HEK293 (cell line): Measurements from ENCODE around the gene HPD.
A peak's percentile ranks its signal among the peaks of the same experiment; 100 is the strongest.

Source experiments
- CTCF ChIA-PET: fragments of 350-600 bp; formaldehyde crosslinking; extraction: SDS; loops from one replicate; lab custom pipeline; 2021; ENCODE audit warnings: antibody characterized with exemption; lab: Yijun Ruan, JAX
- POLR2A ChIA-PET: fragments of 300-600 bp; formaldehyde crosslinking; extraction: SDS; loops from one replicate; lab custom pipeline; 2020; ENCODE audit warnings: antibody characterized with exemption, inconsistent platforms; lab: Yijun Ruan, JAX
- H3K27ac ChIP-seq: fragments of 200-500 bp; sonication (Bioruptor generic); 2 replicates; pipeline ENCODE4 v1.5.1; 2014; ENCODE audit warnings: low read depth, low read length, control low read depth, inconsistent platforms; ENCODE audit errors: extremely low read depth
- H3K36me3 ChIP-seq, 2 experiments: fragments of 200-500 bp in 1 of 2; sonication (Bioruptor generic) in 1 of 2; 1 replicate in 1 of 2; 2 replicates in 1 of 2; pipeline ENCODE4 v1.5.1; 2014 to 2017; ENCODE audit warnings: inconsistent platforms in 2 of 2, low read length in 2 of 2; ENCODE audit not compliant: control insufficient read depth in 2 of 2, insufficient read depth in 1 of 2
- H3K4me1 ChIP-seq: fragments of 200-500 bp; sonication (Bioruptor generic); 2 replicates; pipeline ENCODE4 v1.5.1; 2014; ENCODE audit warnings: mild to moderate bottlenecking, low read length, inconsistent platforms; ENCODE audit not compliant: control insufficient read depth, insufficient read depth
- H3K4me3 ChIP-seq: 2 replicates; pipeline ENCODE4 v1.5.1; 2011; ENCODE audit warnings: low read depth, mild to moderate bottlenecking, control low read depth, low read length, moderate library complexity
- H3K9me3 ChIP-seq: fragments of 200-500 bp; sonication (Bioruptor generic); 2 replicates; pipeline ENCODE4 v1.5.1; 2014; ENCODE audit warnings: low read depth, low read length, inconsistent platforms; ENCODE audit not compliant: control insufficient read depth, insufficient read depth
- KLF9 ChIP-seq: fragments of 450-650 bp; formaldehyde crosslinking; IDR thresholded peaks from 2 replicates; pipeline ENCODE4 v1.5.1; 2016; ENCODE audit warnings: missing biosample characterization, missing genetic modification characterization, low read depth
- PATZ1 ChIP-seq: fragments of 450-650 bp; formaldehyde crosslinking; IDR thresholded peaks from 2 replicates; pipeline ENCODE4 v1.5.1; 2016; ENCODE audit warnings: missing biosample characterization, missing genetic modification characterization
- PRDM1 ChIP-seq: fragments of 450-650 bp; formaldehyde crosslinking; IDR thresholded peaks from 2 replicates; pipeline ENCODE4; 2016; ENCODE audit warnings: missing biosample characterization, missing genetic modification characterization
- RBAK ChIP-seq: fragments of 450-650 bp; formaldehyde crosslinking; IDR thresholded peaks from 2 replicates; pipeline ENCODE4 v1.5.1; 2016; ENCODE audit warnings: missing biosample characterization, missing genetic modification characterization
- ZBTB21 ChIP-seq: fragments of 450-650 bp; formaldehyde crosslinking; IDR thresholded peaks from 2 replicates; pipeline ENCODE4 v1.5.1; 2017; ENCODE audit warnings: missing biosample characterization, missing genetic modification characterization
- ZNF221 ChIP-seq: fragments of 450-650 bp; formaldehyde crosslinking; IDR thresholded peaks from 2 replicates; pipeline ENCODE4 v1.5.1; 2017; ENCODE audit warnings: missing biosample characterization, missing genetic modification characterization, borderline replicate concordance
- ZNF274 ChIP-seq, 2 experiments: fragments of 200-500 bp in 1 of 2; fragments of 450-650 bp in 1 of 2; sonication (Bioruptor generic) in 1 of 2; formaldehyde crosslinking in 1 of 2; IDR thresholded peaks; 2 replicates each; pipeline versions ENCODE4 v1.5.1 to v1.6.1; 2014 to 2016; ENCODE audit warnings: borderline replicate concordance in 1 of 2, inconsistent platforms in 1 of 2, low read length in 1 of 2, missing biosample characterization in 1 of 2, missing genetic modification characterization in 1 of 2
- ZNF366 ChIP-seq: fragments of 450-650 bp; formaldehyde crosslinking; conservative IDR thresholded peaks from 2 replicates; pipeline ENCODE4 v1.5.1; 2016; ENCODE audit warnings: missing biosample characterization, missing genetic modification characterization
- ZNF473 ChIP-seq: fragments of 450-650 bp; formaldehyde crosslinking; IDR thresholded peaks from 2 replicates; pipeline ENCODE4 v1.5.1; 2017; ENCODE audit warnings: missing biosample characterization, missing genetic modification characterization
- ZNF596 ChIP-seq: fragments of 450-650 bp; IDR thresholded peaks from 2 replicates; pipeline ENCODE4 v1.5.0; 2018; ENCODE audit warnings: missing biosample characterization, mild to moderate bottlenecking, missing genetic modification characterization, moderate library complexity
- ZNF830 ChIP-seq: fragments of 450-650 bp; IDR thresholded peaks from 2 replicates; pipeline ENCODE4 v1.5.0; 2018; ENCODE audit warnings: missing biosample characterization, missing genetic modification characterization, low read depth, mild to moderate bottlenecking, moderate library complexity
- TF ChIP-seq, protein P1 (sequence below): fragments of 450-650 bp; formaldehyde crosslinking; optimal IDR thresholded peaks from 2 replicates; pipeline ENCODE3; 2016; ENCODE audit warnings: missing biosample characterization, mild to moderate bottlenecking, missing genetic modification characterization
- TF ChIP-seq, protein P2 (sequence below): fragments of 450-650 bp; IDR thresholded peaks from 2 replicates; pipeline ENCODE4 v1.5.1; 2018; ENCODE audit warnings: missing biosample characterization, missing genetic modification characterization
- TF ChIP-seq, protein P3 (sequence below): fragments of 450-650 bp; formaldehyde crosslinking; IDR thresholded peaks from 2 replicates; pipeline ENCODE4 v1.5.1; 2017; ENCODE audit warnings: missing biosample characterization, missing genetic modification characterization

The HPD gene

DNA sequence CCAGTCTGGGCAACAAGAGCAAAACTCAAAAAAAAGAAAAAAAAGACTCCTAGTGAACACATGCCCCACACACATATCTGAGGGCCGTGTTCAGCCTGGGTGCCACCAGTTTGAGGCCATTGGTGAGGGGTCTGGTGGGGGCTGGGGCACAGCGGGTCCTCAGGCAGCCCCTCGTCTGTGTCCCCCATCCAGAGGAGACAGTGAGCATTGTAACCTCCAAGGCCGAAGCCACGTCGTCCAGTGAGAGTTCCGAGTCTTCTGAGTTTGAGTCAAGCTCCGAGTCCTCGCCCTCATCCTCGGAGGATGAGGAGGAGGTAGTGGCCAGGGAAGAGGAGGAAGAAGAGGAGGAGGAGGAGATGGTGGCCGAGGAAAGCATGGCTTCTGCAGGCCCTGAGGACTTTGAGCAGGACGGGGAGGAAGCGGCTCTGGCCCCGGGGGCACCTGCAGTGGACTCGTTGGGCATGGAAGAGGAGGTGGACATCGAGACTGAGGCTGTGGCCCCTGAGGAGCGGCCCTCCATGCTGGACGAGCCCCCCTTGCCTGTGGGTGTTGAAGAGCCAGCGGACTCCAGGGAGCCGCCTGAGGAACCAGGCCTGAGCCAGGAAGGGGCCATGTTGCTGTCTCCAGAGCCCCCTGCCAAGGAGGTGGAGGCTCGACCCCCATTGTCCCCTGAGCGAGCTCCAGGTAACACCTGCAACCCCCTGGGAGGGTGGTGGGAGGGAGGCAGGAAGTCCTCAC is 39.3 kb downstream of the HPD start:
- POLR2A ChIA-PET, result no interaction called here
- no peaks in the 10 kb centered on the region for H3K9me3 ChIP-seq

GRCh38 chr12:121817648-121818043 is 41.0 kb downstream of the HPD start:
- no peak overlapping the region for H3K4me3 ChIP-seq
- no peaks in the 10 kb centered on the region for H3K9me3 ChIP-seq
- no peak for TF ChIP-seq ZNF274 (IDR thresholded peaks at IDR 0.05; ENCODE audit: low read length)
- no peak for TF ChIP-seq ZNF274 (tag by site-specific recombination; IDR thresholded peaks at IDR 0.05; ENCODE audit: borderline replicate concordance)
- no peak for TF ChIP-seq ZNF596 (tag by site-specific recombination)
- no peak for TF ChIP-seq PATZ1 (tag by site-specific recombination)
- no peak for TF ChIP-seq ZNF366 (tag by site-specific recombination)
- TF ChIP-seq ZBTB21 (tag by site-specific recombination), result no peak
- TF ChIP-seq, protein P1, sequence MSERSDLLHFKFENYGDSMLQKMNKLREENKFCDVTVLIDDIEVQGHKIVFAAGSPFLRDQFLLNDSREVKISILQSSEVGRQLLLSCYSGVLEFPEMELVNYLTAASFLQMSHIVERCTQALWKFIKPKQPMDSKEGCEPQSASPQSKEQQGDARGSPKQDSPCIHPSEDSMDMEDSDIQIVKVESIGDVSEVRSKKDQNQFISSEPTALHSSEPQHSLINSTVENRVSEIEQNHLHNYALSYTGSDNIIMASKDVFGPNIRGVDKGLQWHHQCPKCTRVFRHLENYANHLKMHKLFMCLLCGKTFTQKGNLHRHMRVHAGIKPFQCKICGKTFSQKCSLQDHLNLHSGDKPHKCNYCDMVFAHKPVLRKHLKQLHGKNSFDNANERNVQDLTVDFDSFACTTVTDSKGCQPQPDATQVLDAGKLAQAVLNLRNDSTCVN (tag by site-specific recombination), result peak; percentile 6
- no peak for TF ChIP-seq PRDM1 (tag by site-specific recombination)
- TF ChIP-seq RBAK (tag by site-specific recombination), result no peak
- ChIA-PET CTCF (no interaction called here), POLR2A (no interaction called here)
- H3K36me3 ChIP-seq, result peaks cover 26 to 80% of the 10 kb centered on the region in 2 experiments
- H3K27ac ChIP-seq, result no peak overlapping the region
- H3K4me1 ChIP-seq, result no peaks in the 10 kb centered on the region

More for the DNA sequence above, 39.3 kb downstream of the HPD start:
- Histone ChIP-seq H3K4me3 (no peak overlapping the region), H3K27ac (no peak overlapping the region), H3K4me1 (no peaks in the 10 kb centered on the region), H3K36me3 (peaks cover 29 to 79% of the 10 kb centered on the region in 2 experiments)
- TF ChIP-seq, protein P2, sequence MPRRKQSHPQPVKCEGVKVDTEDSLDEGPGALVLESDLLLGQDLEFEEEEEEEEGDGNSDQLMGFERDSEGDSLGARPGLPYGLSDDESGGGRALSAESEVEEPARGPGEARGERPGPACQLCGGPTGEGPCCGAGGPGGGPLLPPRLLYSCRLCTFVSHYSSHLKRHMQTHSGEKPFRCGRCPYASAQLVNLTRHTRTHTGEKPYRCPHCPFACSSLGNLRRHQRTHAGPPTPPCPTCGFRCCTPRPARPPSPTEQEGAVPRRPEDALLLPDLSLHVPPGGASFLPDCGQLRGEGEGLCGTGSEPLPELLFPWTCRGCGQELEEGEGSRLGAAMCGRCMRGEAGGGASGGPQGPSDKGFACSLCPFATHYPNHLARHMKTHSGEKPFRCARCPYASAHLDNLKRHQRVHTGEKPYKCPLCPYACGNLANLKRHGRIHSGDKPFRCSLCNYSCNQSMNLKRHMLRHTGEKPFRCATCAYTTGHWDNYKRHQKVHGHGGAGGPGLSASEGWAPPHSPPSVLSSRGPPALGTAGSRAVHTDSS (tag by site-specific recombination), result peak; percentile 76
- TF ChIP-seq ZNF221 (tag by site-specific recombination), result no peak
- CTCF ChIA-PET, result interaction anchor here (2.0 kb wide), 1 partner anchor 8 kb away, joined by 7 read pairs; no protein-coding TSS in a partner anchor

DNA sequence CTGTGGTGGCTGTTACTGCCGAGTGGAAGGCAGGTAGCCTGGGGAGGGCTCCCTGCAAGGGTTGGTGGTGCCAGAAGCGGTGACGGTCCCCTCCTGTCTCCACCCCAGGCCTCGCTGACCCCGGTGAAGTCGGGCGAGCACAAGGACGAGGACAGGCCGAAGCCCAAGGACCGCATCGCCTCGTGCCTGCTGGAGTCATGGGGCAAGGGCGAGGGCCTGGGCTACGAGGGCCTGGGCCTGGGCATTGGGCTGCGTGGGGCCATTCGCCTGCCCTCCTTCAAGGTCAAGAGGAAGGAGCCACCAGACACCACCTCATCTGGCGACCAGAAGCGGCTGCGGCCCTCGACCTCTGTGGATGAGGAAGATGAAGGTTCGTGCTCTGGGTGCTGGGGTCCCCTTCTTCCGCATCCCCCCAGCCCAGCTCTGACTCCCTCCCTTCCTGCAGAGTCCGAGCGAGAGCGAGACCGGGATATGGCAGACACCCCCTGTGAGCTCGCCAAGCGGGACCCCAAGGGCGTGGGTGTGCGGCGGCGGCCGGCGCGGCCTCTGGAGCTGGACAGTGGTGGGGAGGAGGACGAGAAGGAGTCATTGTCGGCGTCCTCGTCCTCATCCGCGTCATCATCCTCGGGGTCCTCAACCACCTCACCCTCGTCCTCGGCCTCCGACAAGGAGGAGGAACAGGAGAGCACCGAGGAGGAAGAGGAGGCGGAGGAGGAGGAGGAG is 41.6 kb downstream of the HPD start:
- no peaks in the 10 kb centered on the region for H3K9me3 ChIP-seq
- H3K4me3 ChIP-seq, result no peak overlapping the region
- ChIA-PET CTCF (interaction anchor here (0.6 to 15.1 kb wide), 3 partner anchors 22 to 71 kb away, joined by 3 to 393 read pairs (median 5); partner anchors contain the start of genes PSMD9 and RHOF), POLR2A (no interaction called here)
- TF ChIP-seq KLF9 (tag by site-specific recombination) (no peak), ZNF473 (tag by site-specific recombination) (no peak), ZNF830 (tag by site-specific recombination) (no peak)
- TF ChIP-seq, protein P3, sequence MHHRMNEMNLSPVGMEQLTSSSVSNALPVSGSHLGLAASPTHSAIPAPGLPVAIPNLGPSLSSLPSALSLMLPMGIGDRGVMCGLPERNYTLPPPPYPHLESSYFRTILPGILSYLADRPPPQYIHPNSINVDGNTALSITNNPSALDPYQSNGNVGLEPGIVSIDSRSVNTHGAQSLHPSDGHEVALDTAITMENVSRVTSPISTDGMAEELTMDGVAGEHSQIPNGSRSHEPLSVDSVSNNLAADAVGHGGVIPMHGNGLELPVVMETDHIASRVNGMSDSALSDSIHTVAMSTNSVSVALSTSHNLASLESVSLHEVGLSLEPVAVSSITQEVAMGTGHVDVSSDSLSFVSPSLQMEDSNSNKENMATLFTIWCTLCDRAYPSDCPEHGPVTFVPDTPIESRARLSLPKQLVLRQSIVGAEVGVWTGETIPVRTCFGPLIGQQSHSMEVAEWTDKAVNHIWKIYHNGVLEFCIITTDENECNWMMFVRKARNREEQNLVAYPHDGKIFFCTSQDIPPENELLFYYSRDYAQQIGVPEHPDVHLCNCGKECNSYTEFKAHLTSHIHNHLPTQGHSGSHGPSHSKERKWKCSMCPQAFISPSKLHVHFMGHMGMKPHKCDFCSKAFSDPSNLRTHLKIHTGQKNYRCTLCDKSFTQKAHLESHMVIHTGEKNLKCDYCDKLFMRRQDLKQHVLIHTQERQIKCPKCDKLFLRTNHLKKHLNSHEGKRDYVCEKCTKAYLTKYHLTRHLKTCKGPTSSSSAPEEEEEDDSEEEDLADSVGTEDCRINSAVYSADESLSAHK (tag by site-specific recombination), result no peak
- no peaks in the 10 kb centered on the region for H3K4me1 ChIP-seq
- H3K36me3 ChIP-seq, result peaks cover 26 to 80% of the 10 kb centered on the region in 2 experiments
- no peak overlapping the region for H3K27ac ChIP-seq
